ENCODE data around the gene SLC25A43.

Gene SLC25A43

DNA sequence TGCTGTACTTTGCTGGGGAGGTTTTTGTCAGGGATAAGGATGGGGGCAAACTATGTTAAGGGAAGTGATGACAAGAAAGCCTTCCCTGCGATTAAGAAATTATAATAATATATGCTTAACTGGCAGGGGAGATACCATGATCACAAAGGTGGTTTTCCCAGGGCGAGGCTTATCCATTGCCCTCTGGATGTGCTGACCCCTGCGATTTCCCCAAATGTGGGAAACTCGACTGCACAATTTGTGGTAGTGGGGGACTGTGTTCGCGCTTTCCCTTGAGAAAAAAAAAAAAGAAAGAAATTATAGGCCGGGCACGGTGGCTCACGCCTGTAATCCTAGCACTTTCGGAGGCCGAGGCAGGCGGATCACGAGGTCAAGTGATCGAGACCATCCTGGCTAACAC lies 24.5 kb downstream of the SLC25A43 start:
- no peak overlapping the region for H3K4me2 ChIP-seq (ENCODE audit: low read depth, low read length)

DNA sequence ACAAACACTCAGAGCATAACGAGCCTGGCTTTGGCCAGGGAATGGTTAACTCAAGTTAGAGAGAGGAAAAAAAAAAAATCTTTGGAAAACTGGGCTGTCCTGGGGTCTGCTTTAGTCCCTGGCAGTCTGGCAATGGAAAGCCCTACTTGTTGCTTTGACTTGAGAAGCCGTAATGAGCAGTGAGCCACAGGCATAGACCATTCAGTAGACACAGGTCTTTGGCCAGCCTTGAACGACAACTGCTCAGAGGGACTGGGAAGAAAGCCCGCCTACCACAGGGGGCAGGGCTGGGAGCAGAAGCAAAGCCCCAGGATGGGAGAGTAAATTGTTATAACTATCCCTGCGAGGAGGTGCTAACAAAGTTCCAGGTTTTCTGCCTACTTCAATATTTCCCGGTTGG lies 25.9 kb downstream of the SLC25A43 start:
- H4K20me1 ChIP-seq (ENCODE audit: insufficient read depth, low read length) = no peaks in the 10 kb centered on the region
- H3K27ac ChIP-seq (ENCODE audit: low read length) = no peak overlapping the region
- no peaks in the 10 kb centered on the region for H3K9me3 ChIP-seq (replicated peaks; ENCODE audit: insufficient read depth, low read length)

More for the DNA sequence above, 24.5 kb downstream of the SLC25A43 start:
- Histone ChIP-seq H3K9ac (ENCODE audit: low read length) (no peak overlapping the region), H3K27ac (ENCODE audit: low read length) (no peak overlapping the region), H3K36me3 (replicated peaks; ENCODE audit: insufficient read depth, low read length) (no peaks in the 10 kb centered on the region), H3K4me3 (ENCODE audit: low read length) (no peak overlapping the region), H3F3A (ENCODE audit: insufficient read depth, low read length) (no peaks in the 10 kb centered on the region), H2AFZ (ENCODE audit: low read length) (no peak overlapping the region), H3K4me1 (ENCODE audit: low read length) (no peaks in the 10 kb centered on the region), H4K20me1 (ENCODE audit: insufficient read depth, low read length) (no peaks in the 10 kb centered on the region), H3K79me2 (ENCODE audit: low read length) (no peaks in the 10 kb centered on the region), H3K9me3 (replicated peaks; ENCODE audit: insufficient read depth, low read length) (no peaks in the 10 kb centered on the region), H3K27me3 (replicated peaks; ENCODE audit: insufficient read depth, low read length) (no peaks in the 10 kb centered on the region), H3K9me2 (replicated peaks; ENCODE audit: insufficient read depth, low read length) (no peaks in the 10 kb centered on the region)
- no peak for DNase-seq
- TF ChIP-seq EZH2phosphoT487 (IDR thresholded peaks at IDR 0.05; ENCODE audit: low read length) (no peak), EZH2 (optimal IDR thresholded peaks at IDR 0.05; ENCODE audit: low read depth, low read length) (no peak)
- TF ChIP-seq, protein P1, sequence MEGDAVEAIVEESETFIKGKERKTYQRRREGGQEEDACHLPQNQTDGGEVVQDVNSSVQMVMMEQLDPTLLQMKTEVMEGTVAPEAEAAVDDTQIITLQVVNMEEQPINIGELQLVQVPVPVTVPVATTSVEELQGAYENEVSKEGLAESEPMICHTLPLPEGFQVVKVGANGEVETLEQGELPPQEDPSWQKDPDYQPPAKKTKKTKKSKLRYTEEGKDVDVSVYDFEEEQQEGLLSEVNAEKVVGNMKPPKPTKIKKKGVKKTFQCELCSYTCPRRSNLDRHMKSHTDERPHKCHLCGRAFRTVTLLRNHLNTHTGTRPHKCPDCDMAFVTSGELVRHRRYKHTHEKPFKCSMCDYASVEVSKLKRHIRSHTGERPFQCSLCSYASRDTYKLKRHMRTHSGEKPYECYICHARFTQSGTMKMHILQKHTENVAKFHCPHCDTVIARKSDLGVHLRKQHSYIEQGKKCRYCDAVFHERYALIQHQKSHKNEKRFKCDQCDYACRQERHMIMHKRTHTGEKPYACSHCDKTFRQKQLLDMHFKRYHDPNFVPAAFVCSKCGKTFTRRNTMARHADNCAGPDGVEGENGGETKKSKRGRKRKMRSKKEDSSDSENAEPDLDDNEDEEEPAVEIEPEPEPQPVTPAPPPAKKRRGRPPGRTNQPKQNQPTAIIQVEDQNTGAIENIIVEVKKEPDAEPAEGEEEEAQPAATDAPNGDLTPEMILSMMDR (IDR thresholded peaks at IDR 0.05; ENCODE audit: low read length) = no peak

DNA sequence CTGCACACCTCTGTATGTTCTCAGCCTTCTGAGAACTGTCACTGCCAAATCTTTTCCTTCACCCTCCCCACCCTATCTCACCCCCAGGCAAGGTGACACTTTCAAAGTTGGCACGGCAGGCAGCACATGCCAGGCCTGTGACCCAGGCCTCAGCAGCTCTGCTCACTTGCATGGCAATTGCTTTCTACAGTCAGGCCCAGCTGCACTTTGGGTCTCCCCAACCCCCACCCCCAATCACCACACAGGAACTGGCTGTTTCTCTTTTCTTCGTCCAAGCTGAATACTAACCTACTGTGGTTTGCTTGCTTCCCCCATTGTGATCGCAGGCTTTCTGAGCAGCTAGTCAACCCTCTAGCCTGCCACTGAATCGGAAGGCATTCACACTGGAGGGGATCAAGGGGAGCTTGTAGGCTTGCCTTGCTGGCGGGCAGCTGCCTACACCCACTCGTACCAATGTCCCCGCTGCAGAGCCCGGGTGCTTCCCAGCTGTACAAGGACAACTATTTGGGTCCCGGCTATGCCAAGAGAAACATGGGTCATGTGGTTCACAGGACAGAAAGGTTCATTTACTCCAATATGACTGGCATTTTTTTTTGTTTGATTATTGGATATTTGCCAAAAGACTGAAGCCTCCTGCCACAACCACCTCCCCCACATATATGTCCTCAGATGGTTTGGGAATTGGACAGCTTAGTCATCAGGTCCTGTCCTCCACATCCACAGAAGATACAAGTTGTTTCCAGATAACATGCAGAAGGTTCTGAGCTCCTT lies 28.1 kb downstream of the SLC25A43 start:
- Histone ChIP-seq H3K79me2 (ENCODE audit: low read length) (no peaks in the 10 kb centered on the region), H3K4me3 (ENCODE audit: low read length) (no peak overlapping the region), H3K9ac (ENCODE audit: low read length) (no peak overlapping the region), H3K27me3 (replicated peaks; ENCODE audit: insufficient read depth, low read length) (no peaks in the 10 kb centered on the region), H4K20me1 (ENCODE audit: insufficient read depth, low read length) (no peaks in the 10 kb centered on the region), H3K27ac (ENCODE audit: low read length) (no peak overlapping the region), H3K4me2 (ENCODE audit: low read depth, low read length) (no peak overlapping the region), H3K9me2 (replicated peaks; ENCODE audit: insufficient read depth, low read length) (no peaks in the 10 kb centered on the region), H3F3A (ENCODE audit: insufficient read depth, low read length) (no peaks in the 10 kb centered on the region), H3K9me3 (replicated peaks; ENCODE audit: insufficient read depth, low read length) (no peaks in the 10 kb centered on the region), H3K36me3 (replicated peaks; ENCODE audit: insufficient read depth, low read length) (no peaks in the 10 kb centered on the region), H3K4me1 (ENCODE audit: low read length) (no peaks in the 10 kb centered on the region), H2AFZ (ENCODE audit: low read length) (no peak overlapping the region)
- DNase-seq = peak; percentile 9
- TF ChIP-seq, protein P1 (IDR thresholded peaks at IDR 0.05; ENCODE audit: low read length) = no peak
- TF ChIP-seq EZH2phosphoT487 (IDR thresholded peaks at IDR 0.05; ENCODE audit: low read length) (no peak), EZH2 (optimal IDR thresholded peaks at IDR 0.05; ENCODE audit: low read depth, low read length) (no peak)

More for the DNA sequence above, 25.9 kb downstream of the SLC25A43 start:
- H3K4me3 ChIP-seq (ENCODE audit: low read length) = no peak overlapping the region
- H3F3A ChIP-seq (ENCODE audit: insufficient read depth, low read length) = no peaks in the 10 kb centered on the region
- no peak overlapping the region for H3K4me2 ChIP-seq (ENCODE audit: low read depth, low read length)
- H3K4me1 ChIP-seq (ENCODE audit: low read length) = no peaks in the 10 kb centered on the region
- H3K9ac ChIP-seq (ENCODE audit: low read length) = no peak overlapping the region
- no peaks in the 10 kb centered on the region for H3K36me3 ChIP-seq (replicated peaks; ENCODE audit: insufficient read depth, low read length)
- H3K27me3 ChIP-seq (replicated peaks; ENCODE audit: insufficient read depth, low read length) = no peaks in the 10 kb centered on the region
- H2AFZ ChIP-seq (ENCODE audit: low read length) = no peak overlapping the region
- TF ChIP-seq EZH2 (optimal IDR thresholded peaks at IDR 0.05; ENCODE audit: low read depth, low read length) (no peak), EZH2phosphoT487 (IDR thresholded peaks at IDR 0.05; ENCODE audit: low read length) (no peak)
- TF ChIP-seq, protein P1 (IDR thresholded peaks at IDR 0.05; ENCODE audit: low read length) = no peak
- H3K79me2 ChIP-seq (ENCODE audit: low read length) = no peaks in the 10 kb centered on the region
- no peak for DNase-seq
- no peaks in the 10 kb centered on the region for H3K9me2 ChIP-seq (replicated peaks; ENCODE audit: insufficient read depth, low read length)

All from MM.1S (cell line).